HepG2 (cell line): Measurements from ENCODE around the gene WDR47. TPM values are rescaled to one million over a fixed set of nuclear protein-coding genes. Genes with fewer than 3 reads are reported as not detected.

Experiments used
- GMEB1 ChIP-seq: sonication (generic); formaldehyde crosslinking; IDR thresholded peaks from 2 replicates; pipeline ENCODE4 v1.5.1; 2020; ENCODE audit warnings: missing genetic modification reagents, mild to moderate bottlenecking, borderline replicate concordance
- HNRNPH1 ChIP-seq: fragments of 200-400 bp; formaldehyde crosslinking; optimal IDR thresholded peaks from 2 replicates; pipeline ENCODE3; 2017; ENCODE audit warnings: mild to moderate bottlenecking, low read depth, low read length
- KLF16 ChIP-seq, 2 experiments: sonication (generic) in 1 of 2; formaldehyde crosslinking in 1 of 2; IDR thresholded peaks; 2 replicates each; pipeline versions ENCODE4 v1.6.1 to v1.8.0; 2016 to 2023; ENCODE audit warnings: missing genetic modification reagents in 2 of 2, missing compliant biosample characterization in 1 of 2
- MAFF ChIP-seq: IDR thresholded peaks from 2 replicates; pipeline ENCODE4 v1.6.1; 2011; ENCODE audit warnings: low read depth, low read length, improper control_type of control experiment
- POGZ ChIP-seq: sonication (generic); formaldehyde crosslinking; IDR thresholded peaks from 2 replicates; pipeline ENCODE4 v1.4.0; 2020; ENCODE audit warnings: mild to moderate bottlenecking, missing genetic modification reagents
- PRPF4 ChIP-seq: fragments of 200-400 bp; formaldehyde crosslinking; IDR thresholded peaks from 2 replicates; pipeline ENCODE4 v1.6.1; 2016; ENCODE audit warnings: low read length, low read depth; ENCODE audit not compliant: poor library complexity, severe bottlenecking
- RAD21 ChIP-seq: fragments of 450-650 bp; formaldehyde crosslinking; IDR thresholded peaks from 2 replicates; pipeline ENCODE4 v1.5.0; 2020; ENCODE audit warnings: mild to moderate bottlenecking
- SCMH1 ChIP-seq: sonication (generic); formaldehyde crosslinking; IDR thresholded peaks from 2 replicates; pipeline ENCODE4 v1.9.0; 2021; ENCODE audit warnings: missing genetic modification reagents, mild to moderate bottlenecking, borderline replicate concordance
- SP2 ChIP-seq: sonication (generic); formaldehyde crosslinking; IDR thresholded peaks from 2 replicates; pipeline ENCODE4 v1.5.1; 2020; ENCODE audit warnings: mild to moderate bottlenecking, missing genetic modification reagents
- TSC22D2 ChIP-seq: sonication (generic); formaldehyde crosslinking; IDR thresholded peaks from 2 replicates; pipeline ENCODE4 v1.5.1; 2020; ENCODE audit warnings: missing genetic modification reagents, mild to moderate bottlenecking, borderline replicate concordance
- ZNF337 ChIP-seq: sonication (generic); formaldehyde crosslinking; IDR thresholded peaks from 2 replicates; pipeline ENCODE4 v1.5.1; 2020; ENCODE audit warnings: missing genetic modification reagents, low read depth, mild to moderate bottlenecking, borderline replicate concordance
- ZNF468 ChIP-seq: sonication (generic); formaldehyde crosslinking; IDR thresholded peaks from 2 replicates; pipeline ENCODE4 v1.8.0; 2022; ENCODE audit warnings: mild to moderate bottlenecking, moderate library complexity, missing genetic modification reagents
- ZNF513 ChIP-seq: sonication (generic); formaldehyde crosslinking; conservative IDR thresholded peaks from 2 replicates; pipeline ENCODE4 v1.5.0; 2020; ENCODE audit warnings: missing genetic modification reagents
- ZNF577 ChIP-seq: sonication (generic); formaldehyde crosslinking; IDR thresholded peaks from 2 replicates; pipeline ENCODE4 v1.4.0; 2020; ENCODE audit warnings: mild to moderate bottlenecking, low read depth, missing genetic modification reagents, borderline replicate concordance
- polyA plus RNA-seq, 8 experiments: library from polyadenylated mRNA; depleted of rRNA in 3 of 8; stranded (reverse) in 7 of 8; unstranded in 1 of 8; fragments of >200 nt; fragmentation: Illumina TruSeq in 4 of 8; extraction: Trizol in 4 of 8; gene quantifications; 2 replicates each; pipeline versions ENCODE4 v1.2.1 to v1.2.3, GENCODE V29; 2011 to 2016; ENCODE audit warnings: low read depth in 4 of 8, missing spikeins in 1 of 8, mixed read lengths in 1 of 8; ENCODE audit not compliant: insufficient read depth in 1 of 8
- total RNA-seq, 5 experiments: library from RNA; depleted of rRNA; stranded (reverse); fragments of >200 nt; fragmentation: Illumina TruSeq; extraction: Trizol; gene quantifications; 2 replicates each; pipeline ENCODE4 v1.2.3, GENCODE V29; 2016; ENCODE audit warnings: low read depth in 1 of 5
- TF ChIP-seq, protein P1 (sequence below): IDR thresholded peaks from 2 replicates; pipeline ENCODE4 v1.4.0; 2020; ENCODE audit warnings: mild to moderate bottlenecking, missing genetic modification reagents
- TF ChIP-seq, protein P2 (sequence below), 2 experiments: fragments of 450-650 bp in 1 of 2; sonication (generic) in 1 of 2; formaldehyde crosslinking; IDR thresholded peaks; 2 replicates each; pipeline versions ENCODE4 v1.5.0 to v1.8.0; 2020 to 2022; ENCODE audit warnings: mild to moderate bottlenecking in 1 of 2, missing genetic modification reagents in 1 of 2
- TF ChIP-seq, protein P3 (sequence below): sonication (generic); formaldehyde crosslinking; IDR thresholded peaks from 2 replicates; pipeline ENCODE4 v1.5.0; 2020; ENCODE audit warnings: mild to moderate bottlenecking, missing genetic modification reagents

The WDR47 gene
- total and polyA plus RNA-seq, 2 of the 13 experiments (the other 11 are each of a cell fraction or from before 2014, with no cell fraction given): 4.3 to 5.9 TPM

DNA sequence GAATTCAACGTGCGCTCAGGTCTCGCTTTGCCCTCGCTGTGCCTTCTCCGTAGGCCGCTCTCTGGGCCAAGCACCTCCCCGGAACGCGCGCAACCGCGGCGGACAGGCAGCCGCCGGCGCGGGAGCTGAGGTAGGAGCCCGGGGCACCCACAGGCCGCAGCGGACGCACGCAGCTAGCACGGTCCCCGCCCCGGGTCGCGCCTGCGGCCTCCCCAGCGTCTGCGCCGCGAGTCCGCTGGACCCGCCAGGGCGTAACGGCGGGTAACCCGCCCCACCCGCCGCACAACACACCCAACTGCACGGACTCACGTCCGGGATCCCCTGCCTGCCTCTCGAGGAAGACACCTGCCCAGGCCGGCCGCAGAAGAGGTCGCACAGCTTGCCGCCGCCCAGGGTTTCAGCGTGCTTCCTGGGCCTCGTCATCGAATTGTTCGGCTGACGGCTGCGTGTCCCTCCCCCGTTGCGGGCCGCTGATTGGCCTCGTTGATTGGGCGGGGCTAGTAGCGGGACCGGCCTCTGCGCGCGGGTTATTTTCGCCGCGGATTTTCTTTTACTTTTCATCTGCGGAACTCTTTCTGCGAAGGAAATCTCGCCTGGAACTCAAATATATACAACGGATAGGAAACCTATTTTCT is 78.7 kb downstream of the WDR47 start, which contains the start of gene CLCC1 (continued):
- TF ChIP-seq ZNF577 (no peak), ZNF513 (no peak), RAD21 (CRISPR knock-in tag) (peak; percentile 71), MAFF (no peak), HNRNPH1 (no peak), GMEB1 (CRISPR knock-in tag) (peak; percentile 89), TSC22D2 (CRISPR knock-in tag) (peak; percentile 67; the same call in 1 of the 2 replicates), POGZ (CRISPR knock-in tag) (peak; percentile 82), SCMH1 (CRISPR knock-in tag) (no peak), ZNF468 (CRISPR knock-in tag) (no peak), SP2 (CRISPR knock-in tag) (no peak; the same call in 1 of the 2 replicates), KLF16 (CRISPR knock-in tag; IDR thresholded peaks at IDR 0.05) (peak in 1 of 2 experiments; percentile 59; a peak in 1 of 4 replicates), PRPF4 (no peak), ZNF337 (CRISPR knock-in tag) (no peak)
- TF ChIP-seq, protein P1, sequence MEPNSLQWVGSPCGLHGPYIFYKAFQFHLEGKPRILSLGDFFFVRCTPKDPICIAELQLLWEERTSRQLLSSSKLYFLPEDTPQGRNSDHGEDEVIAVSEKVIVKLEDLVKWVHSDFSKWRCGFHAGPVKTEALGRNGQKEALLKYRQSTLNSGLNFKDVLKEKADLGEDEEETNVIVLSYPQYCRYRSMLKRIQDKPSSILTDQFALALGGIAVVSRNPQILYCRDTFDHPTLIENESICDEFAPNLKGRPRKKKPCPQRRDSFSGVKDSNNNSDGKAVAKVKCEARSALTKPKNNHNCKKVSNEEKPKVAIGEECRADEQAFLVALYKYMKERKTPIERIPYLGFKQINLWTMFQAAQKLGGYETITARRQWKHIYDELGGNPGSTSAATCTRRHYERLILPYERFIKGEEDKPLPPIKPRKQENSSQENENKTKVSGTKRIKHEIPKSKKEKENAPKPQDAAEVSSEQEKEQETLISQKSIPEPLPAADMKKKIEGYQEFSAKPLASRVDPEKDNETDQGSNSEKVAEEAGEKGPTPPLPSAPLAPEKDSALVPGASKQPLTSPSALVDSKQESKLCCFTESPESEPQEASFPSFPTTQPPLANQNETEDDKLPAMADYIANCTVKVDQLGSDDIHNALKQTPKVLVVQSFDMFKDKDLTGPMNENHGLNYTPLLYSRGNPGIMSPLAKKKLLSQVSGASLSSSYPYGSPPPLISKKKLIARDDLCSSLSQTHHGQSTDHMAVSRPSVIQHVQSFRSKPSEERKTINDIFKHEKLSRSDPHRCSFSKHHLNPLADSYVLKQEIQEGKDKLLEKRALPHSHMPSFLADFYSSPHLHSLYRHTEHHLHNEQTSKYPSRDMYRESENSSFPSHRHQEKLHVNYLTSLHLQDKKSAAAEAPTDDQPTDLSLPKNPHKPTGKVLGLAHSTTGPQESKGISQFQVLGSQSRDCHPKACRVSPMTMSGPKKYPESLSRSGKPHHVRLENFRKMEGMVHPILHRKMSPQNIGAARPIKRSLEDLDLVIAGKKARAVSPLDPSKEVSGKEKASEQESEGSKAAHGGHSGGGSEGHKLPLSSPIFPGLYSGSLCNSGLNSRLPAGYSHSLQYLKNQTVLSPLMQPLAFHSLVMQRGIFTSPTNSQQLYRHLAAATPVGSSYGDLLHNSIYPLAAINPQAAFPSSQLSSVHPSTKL (CRISPR knock-in tag): peak; percentile 66
- TF ChIP-seq, protein P2, sequence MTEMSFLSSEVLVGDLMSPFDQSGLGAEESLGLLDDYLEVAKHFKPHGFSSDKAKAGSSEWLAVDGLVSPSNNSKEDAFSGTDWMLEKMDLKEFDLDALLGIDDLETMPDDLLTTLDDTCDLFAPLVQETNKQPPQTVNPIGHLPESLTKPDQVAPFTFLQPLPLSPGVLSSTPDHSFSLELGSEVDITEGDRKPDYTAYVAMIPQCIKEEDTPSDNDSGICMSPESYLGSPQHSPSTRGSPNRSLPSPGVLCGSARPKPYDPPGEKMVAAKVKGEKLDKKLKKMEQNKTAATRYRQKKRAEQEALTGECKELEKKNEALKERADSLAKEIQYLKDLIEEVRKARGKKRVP (CRISPR knock-in tag; IDR thresholded peaks at IDR 0.05): peak in 1 of 2 experiments; percentile 47; a peak in 1 of 4 replicates
- TF ChIP-seq, protein P3, sequence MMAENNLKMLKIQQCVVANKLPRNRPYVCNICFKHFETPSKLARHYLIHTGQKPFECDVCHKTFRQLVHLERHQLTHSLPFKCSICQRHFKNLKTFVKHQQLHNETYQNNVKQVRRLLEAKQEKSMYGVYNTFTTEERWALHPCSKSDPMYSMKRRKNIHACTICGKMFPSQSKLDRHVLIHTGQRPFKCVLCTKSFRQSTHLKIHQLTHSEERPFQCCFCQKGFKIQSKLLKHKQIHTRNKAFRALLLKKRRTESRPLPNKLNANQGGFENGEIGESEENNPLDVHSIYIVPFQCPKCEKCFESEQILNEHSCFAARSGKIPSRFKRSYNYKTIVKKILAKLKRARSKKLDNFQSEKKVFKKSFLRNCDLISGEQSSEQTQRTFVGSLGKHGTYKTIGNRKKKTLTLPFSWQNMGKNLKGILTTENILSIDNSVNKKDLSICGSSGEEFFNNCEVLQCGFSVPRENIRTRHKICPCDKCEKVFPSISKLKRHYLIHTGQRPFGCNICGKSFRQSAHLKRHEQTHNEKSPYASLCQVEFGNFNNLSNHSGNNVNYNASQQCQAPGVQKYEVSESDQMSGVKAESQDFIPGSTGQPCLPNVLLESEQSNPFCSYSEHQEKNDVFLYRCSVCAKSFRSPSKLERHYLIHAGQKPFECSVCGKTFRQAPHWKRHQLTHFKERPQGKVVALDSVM (CRISPR knock-in tag): peak; percentile 72
